NCI-H187 treated with DMSO at 0.1 percent for 48 hours (cell line): Measurements from ENCODE around the gene TRIM58.

Source experiments
- DNase-seq: peaks from one replicate; lab custom pipeline; 2025; lab: John Stamatoyannopoulos, UW

The TRIM58 gene

GRCh38 chr1:247857069-247857984 is at the start of gene TRIM58:
TSS of gene TRIM58 (plus strand) at chr1:247857187. CDS start at chr1:247857247, 60 bp downstream.
- no peak for DNase-seq

- no peak for DNase-seq
Measured at GRCh38 chr1:247812637-247813036, 44.4 kb upstream of the TRIM58 start.

- DNase-seq, result no peak
Measured at GRCh38 chr1:247822060-247822459, 34.9 kb upstream of the TRIM58 start.

- no peak for DNase-seq
Measured at GRCh38 chr1:247824023-247824422, 33.0 kb upstream of the TRIM58 start, which contains the start of gene OR14A16. TSS of gene OR14A16 (minus strand) at chr1:247824119. CDS start at chr1:247815729, 8,390 bp downstream.

GRCh38 chr1:247825362-247825761 is 31.6 kb upstream of the TRIM58 start:
- DNase-seq, result no peak

- DNase-seq, result no peak
Measured at GRCh38 chr1:247829656-247830055, 27.3 kb upstream of the TRIM58 start.

GRCh38 chr1:247833601-247834000 is 23.4 kb upstream of the TRIM58 start:
- no peak for DNase-seq

GRCh38 chr1:247840818-247841217 is 16.2 kb upstream of the TRIM58 start:
- DNase-seq, result no peak

GRCh38 chr1:247841796-247842195 is 15.2 kb upstream of the TRIM58 start, which contains the start of gene OR11L1:
TSS of gene OR11L1 (minus strand) at chr1:247841896. CDS start at chr1:247841896, 0 bp downstream.
- DNase-seq, result no peak

- no peak for DNase-seq
Measured at GRCh38 chr1:247843411-247843810, 13.6 kb upstream of the TRIM58 start.

- no peak for DNase-seq
Measured at GRCh38 chr1:247845011-247845692, 11.8 kb upstream of the TRIM58 start.

- DNase-seq, result no peak
Measured at GRCh38 chr1:247845693-247846017, 11.3 kb upstream of the TRIM58 start.

GRCh38 chr1:247848346-247848745 is 8.6 kb upstream of the TRIM58 start:
- DNase-seq, result no peak

- DNase-seq, result no peak
Measured at GRCh38 chr1:247849616-247850015, 7.4 kb upstream of the TRIM58 start.

GRCh38 chr1:247854899-247855545 is 2.0 kb upstream of the TRIM58 start:
- DNase-seq, result no peak

GRCh38 chr1:247855911-247856310 is 1.1 kb upstream of the TRIM58 start:
- no peak for DNase-seq

GRCh38 chr1:247857985-247858619 is 1.1 kb downstream of the TRIM58 start:
- DNase-seq, result no peak

- no peak for DNase-seq
Measured at GRCh38 chr1:247862756-247863155, 5.8 kb downstream of the TRIM58 start.

- no peak for DNase-seq
Measured at GRCh38 chr1:247864644-247865043, 7.7 kb downstream of the TRIM58 start.

GRCh38 chr1:247865416-247865815 is 8.4 kb downstream of the TRIM58 start:
- no peak for DNase-seq

- no peak for DNase-seq
Measured at GRCh38 chr1:247883346-247883745, 26.4 kb downstream of the TRIM58 start.

- no peak for DNase-seq
Measured at GRCh38 chr1:247884797-247885413, 27.9 kb downstream of the TRIM58 start.
